DND-41 (cell line): ENCODE results near the gene CPZ.

Source experiments
- ATAC-seq: fragments of 200-7000 bp; cut with Tn5 transposase; 3 replicates; pipeline ENCODE4 v1.9.1; 2021; ENCODE audit warnings: low read depth; ENCODE audit not compliant: insufficient read depth
- DNase-seq: peaks from one replicate; pipeline ENCODE4 v3.0.0-alpha.2; 2020
- H2AFZ ChIP-seq: 2 replicates; pipeline ENCODE4 v1.6.0; 2012; ENCODE audit warnings: low read depth, low read length
- H3K27ac ChIP-seq: 2 replicates; pipeline ENCODE4 v1.5.1; 2012; ENCODE audit warnings: low read length, inconsistent platforms
- H3K27me3 ChIP-seq: fragments of 200-600 bp; sonication (generic); 2 replicates; pipeline ENCODE4 v1.6.0; 2012; ENCODE audit warnings: low read length, mild to moderate bottlenecking, inconsistent platforms; ENCODE audit not compliant: insufficient read depth, poor library complexity
- H3K36me3 ChIP-seq: 2 replicates; pipeline ENCODE4 v1.5.1; 2012; ENCODE audit warnings: low read length, inconsistent platforms; ENCODE audit not compliant: insufficient read depth
- H3K4me1 ChIP-seq: 2 replicates; pipeline ENCODE4 v1.5.1; 2012; ENCODE audit warnings: mild to moderate bottlenecking, low read length; ENCODE audit not compliant: insufficient read depth
- H3K4me2 ChIP-seq: 2 replicates; pipeline ENCODE4 v1.6.0; 2012; ENCODE audit warnings: mild to moderate bottlenecking, moderate library complexity, low read length, inconsistent platforms; ENCODE audit not compliant: insufficient read depth
- H3K4me3 ChIP-seq, 2 experiments: fragments of 200-600 bp in 1 of 2; shearing (Covaris generic) in 1 of 2; 2 replicates each; pipeline ENCODE4 v1.5.1; 2012 to 2016; ENCODE audit warnings: inconsistent platforms in 2 of 2, low read length in 2 of 2, mild to moderate bottlenecking in 2 of 2, low read depth in 1 of 2, moderate library complexity in 1 of 2
- H3K79me2 ChIP-seq: 2 replicates; pipeline ENCODE4 v1.6.0; 2012; ENCODE audit warnings: low read length, inconsistent platforms; ENCODE audit not compliant: insufficient read depth
- H3K9ac ChIP-seq: 2 replicates; pipeline ENCODE4 v1.6.0; 2012; ENCODE audit warnings: low read depth, mild to moderate bottlenecking, inconsistent platforms, low read length, moderate library complexity
- H3K9me3 ChIP-seq: 2 replicates; pipeline ENCODE4 v1.5.1; 2012; ENCODE audit warnings: low read length, moderate library complexity, mild to moderate bottlenecking, inconsistent platforms; ENCODE audit not compliant: insufficient read depth, severe bottlenecking
- H4K20me1 ChIP-seq: 2 replicates; pipeline ENCODE4 v1.6.0; 2012; ENCODE audit warnings: low read length; ENCODE audit not compliant: insufficient read depth
- EZH2 ChIP-seq: IDR thresholded peaks from 3 replicates; pipeline ENCODE4 v1.6.1; 2012; ENCODE audit warnings: borderline replicate concordance, low read depth, mild to moderate bottlenecking, moderate library complexity, low read length, inconsistent platforms; ENCODE audit not compliant: severe bottlenecking
- TF ChIP-seq, protein P1 (sequence below): IDR thresholded peaks from 2 replicates; pipeline ENCODE4 v1.5.1; 2012; ENCODE audit warnings: borderline replicate concordance, low read length, moderate library complexity, mild to moderate bottlenecking; ENCODE audit not compliant: poor library complexity, severe bottlenecking; ENCODE audit errors: extremely low read depth

Gene CPZ

GRCh38 chr4:8589823-8590545 lies 2.6 kb upstream of the CPZ start:
- H2AFZ ChIP-seq, result no peak overlapping the region
- H4K20me1 ChIP-seq, result peaks cover 10% of the 10 kb centered on the region; the same call in 1 of the 2 replicates
- H3K79me2 ChIP-seq, result no peaks in the 10 kb centered on the region
- H3K9ac ChIP-seq, result no peak overlapping the region
- no peaks in the 10 kb centered on the region for H3K4me1 ChIP-seq
- no peak overlapping the region for H3K27ac ChIP-seq
- no peak overlapping the region for H3K4me3 ChIP-seq
- ATAC-seq (no peak), DNase-seq (no peak)
- no peaks in the 10 kb centered on the region for H3K27me3 ChIP-seq
- TF ChIP-seq, protein P1, sequence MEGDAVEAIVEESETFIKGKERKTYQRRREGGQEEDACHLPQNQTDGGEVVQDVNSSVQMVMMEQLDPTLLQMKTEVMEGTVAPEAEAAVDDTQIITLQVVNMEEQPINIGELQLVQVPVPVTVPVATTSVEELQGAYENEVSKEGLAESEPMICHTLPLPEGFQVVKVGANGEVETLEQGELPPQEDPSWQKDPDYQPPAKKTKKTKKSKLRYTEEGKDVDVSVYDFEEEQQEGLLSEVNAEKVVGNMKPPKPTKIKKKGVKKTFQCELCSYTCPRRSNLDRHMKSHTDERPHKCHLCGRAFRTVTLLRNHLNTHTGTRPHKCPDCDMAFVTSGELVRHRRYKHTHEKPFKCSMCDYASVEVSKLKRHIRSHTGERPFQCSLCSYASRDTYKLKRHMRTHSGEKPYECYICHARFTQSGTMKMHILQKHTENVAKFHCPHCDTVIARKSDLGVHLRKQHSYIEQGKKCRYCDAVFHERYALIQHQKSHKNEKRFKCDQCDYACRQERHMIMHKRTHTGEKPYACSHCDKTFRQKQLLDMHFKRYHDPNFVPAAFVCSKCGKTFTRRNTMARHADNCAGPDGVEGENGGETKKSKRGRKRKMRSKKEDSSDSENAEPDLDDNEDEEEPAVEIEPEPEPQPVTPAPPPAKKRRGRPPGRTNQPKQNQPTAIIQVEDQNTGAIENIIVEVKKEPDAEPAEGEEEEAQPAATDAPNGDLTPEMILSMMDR, result no peak
- TF ChIP-seq EZH2, result no peak
- H3K36me3 ChIP-seq, result no peaks in the 10 kb centered on the region
- H3K9me3 ChIP-seq, result no peaks in the 10 kb centered on the region
- H3K4me2 ChIP-seq, result no peak overlapping the region

DNA sequence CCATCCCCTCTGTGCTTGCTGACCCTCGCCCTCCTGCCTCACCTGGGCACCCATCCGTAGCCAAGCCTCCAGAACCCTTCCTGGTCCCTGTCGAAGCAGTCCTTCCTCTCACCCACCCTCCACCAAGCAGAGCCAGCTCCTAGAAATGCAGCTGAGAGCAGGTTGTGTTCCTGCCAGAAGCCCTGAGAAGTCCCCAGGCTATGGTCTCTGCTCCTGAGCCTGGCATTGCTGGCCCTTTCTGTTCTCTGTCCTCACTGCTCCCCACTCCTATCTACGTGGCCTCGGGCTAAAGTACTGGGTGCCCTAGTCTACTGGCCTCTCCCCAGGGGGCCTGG lies 2.1 kb upstream of the CPZ start:
- no peak for TF ChIP-seq EZH2
- TF ChIP-seq, protein P1, result no peak
- H3K79me2 ChIP-seq, result no peaks in the 10 kb centered on the region
- no peak overlapping the region for H3K4me3 ChIP-seq
- H3K9me3 ChIP-seq, result no peaks in the 10 kb centered on the region
- ATAC-seq, result no peak
- no peak for DNase-seq
- no peak overlapping the region for H3K9ac ChIP-seq
- H3K27me3 ChIP-seq, result no peaks in the 10 kb centered on the region
- no peak overlapping the region for H3K27ac ChIP-seq
- no peak overlapping the region for H2AFZ ChIP-seq
- peaks cover 10% of the 10 kb centered on the region; the same call in 1 of the 2 replicates for H4K20me1 ChIP-seq
- no peaks in the 10 kb centered on the region for H3K36me3 ChIP-seq
- H3K4me1 ChIP-seq, result no peaks in the 10 kb centered on the region
- H3K4me2 ChIP-seq, result no peak overlapping the region

- TF ChIP-seq, protein P1, result no peak
- no peak for TF ChIP-seq EZH2
- Histone ChIP-seq H3K4me3 (no peak overlapping the region), H3K4me2 (no peak overlapping the region), H3K27ac (no peak overlapping the region), H3K9ac (no peak overlapping the region), H3K27me3 (no peaks in the 10 kb centered on the region), H3K4me1 (no peaks in the 10 kb centered on the region), H3K9me3 (no peaks in the 10 kb centered on the region), H2AFZ (no peak overlapping the region), H4K20me1 (peaks cover 10% of the 10 kb centered on the region; the same call in 1 of the 2 replicates), H3K79me2 (no peaks in the 10 kb centered on the region), H3K36me3 (no peaks in the 10 kb centered on the region)
- ATAC-seq (no peak), DNase-seq (no peak)
Measured at GRCh38 chr4:8591114-8591513, 1.5 kb upstream of the CPZ start.
